Measurements from ENCODE around the gene FAM124A. TPM values are rescaled to one million over a fixed set of nuclear protein-coding genes. Genes with fewer than 3 reads are reported as not detected.

FAM124A gene
- total RNA-seq, 1 donor, result 3.3 TPM

- no peak overlapping the region for H3K4me3 ChIP-seq (ENCODE audit: low read depth, low read length)
- TF ChIP-seq CTCF (IDR thresholded peaks at IDR 0.05; ENCODE audit: insufficient read depth, low read length), result no peak
- no peak for DNase-seq (ENCODE audit: low read depth)
Measured at GRCh38 chr13:51270623-51271415, 48.6 kb downstream of the FAM124A start.

DNA sequence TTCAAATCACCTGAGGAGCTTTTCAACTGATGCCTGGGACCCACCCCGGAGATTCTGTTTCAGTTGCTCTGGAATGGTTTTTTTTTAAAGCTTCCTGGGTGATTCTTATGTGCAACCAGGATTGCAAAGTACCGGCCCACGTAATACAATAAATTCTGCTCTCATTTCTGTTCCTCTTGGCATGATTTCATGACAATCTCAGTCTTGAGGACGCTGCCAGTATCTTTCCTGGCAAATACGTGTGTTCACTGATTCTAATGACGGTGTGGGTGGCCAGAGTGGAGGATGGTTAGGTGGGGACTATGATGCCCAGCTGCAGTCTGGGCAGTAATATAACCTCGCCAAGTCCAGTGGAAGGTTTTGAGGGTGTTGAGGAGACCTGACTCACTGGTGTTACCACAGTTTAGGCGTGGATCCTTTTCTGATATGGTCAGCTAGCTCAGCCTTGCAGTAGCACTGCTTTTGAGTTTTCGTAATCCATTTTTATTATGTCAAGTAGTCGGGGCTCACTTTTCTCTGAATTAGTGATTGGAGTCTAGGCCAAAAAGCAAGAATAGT lies 49.4 kb downstream of the FAM124A start:
- TF ChIP-seq CTCF (IDR thresholded peaks at IDR 0.05; ENCODE audit: insufficient read depth, low read length), result no peak
- peak; percentile 45 for DNase-seq (ENCODE audit: low read depth)
- no peak overlapping the region for H3K4me3 ChIP-seq (ENCODE audit: low read depth, low read length)

DNA sequence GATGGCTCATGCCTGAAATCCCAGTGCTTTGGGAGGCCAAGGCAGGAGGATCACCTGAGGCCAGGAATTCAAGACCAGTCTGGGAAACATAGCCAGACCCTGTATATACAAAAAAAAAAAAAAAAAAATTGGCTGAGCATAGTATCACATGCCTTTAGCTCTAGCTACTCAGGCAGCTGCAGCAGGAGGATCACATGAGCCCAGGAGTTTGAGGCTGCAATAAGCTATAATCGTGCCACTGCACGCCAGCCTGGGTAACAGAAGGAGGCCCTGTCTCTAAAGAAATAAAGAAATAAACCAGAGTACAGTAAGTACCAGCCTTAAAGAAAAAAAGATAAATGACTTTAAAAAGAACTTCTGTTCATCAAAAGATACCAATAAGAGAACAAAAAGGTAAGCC lies 52.9 kb downstream of the FAM124A start:
- no peak for TF ChIP-seq CTCF (IDR thresholded peaks at IDR 0.05; ENCODE audit: insufficient read depth, low read length)
- DNase-seq (ENCODE audit: low read depth), result no peak
- no peak overlapping the region for H3K4me3 ChIP-seq (ENCODE audit: low read depth, low read length)

DNA sequence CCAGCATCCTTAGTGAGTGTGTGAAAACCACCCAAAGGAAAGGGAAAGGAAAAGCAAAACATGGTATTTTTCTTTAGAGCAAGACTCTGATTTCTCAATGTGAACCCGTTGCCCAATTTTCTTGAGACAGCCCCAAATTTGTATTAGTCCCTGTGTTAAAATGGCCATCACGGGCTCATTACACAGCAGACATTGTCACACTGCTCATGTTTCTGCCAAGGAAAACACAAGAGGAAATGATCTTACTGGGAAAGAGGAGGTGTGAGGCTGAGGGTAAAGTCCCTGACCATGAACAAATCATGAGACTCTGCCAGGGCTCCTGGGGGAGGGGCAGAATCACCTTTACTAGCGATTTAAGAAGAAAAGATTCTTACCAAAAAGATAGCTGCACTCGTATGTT lies 54.4 kb downstream of the FAM124A start:
- peak; percentile 15 for DNase-seq (ENCODE audit: low read depth)
- H3K4me3 ChIP-seq (ENCODE audit: low read depth, low read length), result no peak overlapping the region
- no peak for TF ChIP-seq CTCF (IDR thresholded peaks at IDR 0.05; ENCODE audit: insufficient read depth, low read length)

DNA sequence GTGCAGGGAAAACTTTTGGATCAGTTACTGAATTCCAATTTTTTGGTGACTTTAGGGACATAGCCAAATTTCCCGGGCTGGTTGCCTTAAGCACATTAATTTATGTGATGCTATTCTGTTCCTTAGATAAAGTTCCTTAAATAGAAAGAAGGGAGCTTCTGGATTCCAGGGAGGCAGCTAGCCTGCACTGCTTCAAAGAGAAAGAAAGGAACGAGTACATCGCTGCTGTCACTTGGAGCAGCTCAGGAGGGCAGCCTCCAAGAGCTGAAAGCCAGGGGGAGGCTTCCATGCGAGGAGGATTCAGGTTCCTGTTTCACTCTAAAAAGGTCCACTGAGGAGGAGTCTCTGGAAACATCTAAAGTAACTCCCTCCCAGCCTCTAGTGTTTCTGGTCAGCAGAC lies 55.7 kb downstream of the FAM124A start:
- TF ChIP-seq CTCF (IDR thresholded peaks at IDR 0.05; ENCODE audit: insufficient read depth, low read length), result no peak
- DNase-seq (ENCODE audit: low read depth), result no peak
- H3K4me3 ChIP-seq (ENCODE audit: low read depth, low read length), result no peak overlapping the region

GRCh38 chr13:51278426-51279130 lies 56.4 kb downstream of the FAM124A start:
- H3K4me3 ChIP-seq (ENCODE audit: low read depth, low read length), result no peak overlapping the region
- no peak for TF ChIP-seq CTCF (IDR thresholded peaks at IDR 0.05; ENCODE audit: insufficient read depth, low read length)
- DNase-seq (ENCODE audit: low read depth), result no peak
